Fibroblast of skin of left biceps (primary cell): Measurements from ENCODE around the gene HSPA2.
A peak's percentile ranks its signal among the peaks of the same experiment; 100 is the strongest.
"Not testable (repeated sequence)": the region's sequence is repeated elsewhere in the genome, so short reads cannot be mapped to it uniquely, and the experiment has no call there.

Source experiments
- DNase-seq, 2 experiments: peaks; one replicate each; pipeline ENCODE4 v3.0.0-alpha.2; 2013; ENCODE audit warnings: low read depth in 2 of 2

Gene HSPA2

DNA sequence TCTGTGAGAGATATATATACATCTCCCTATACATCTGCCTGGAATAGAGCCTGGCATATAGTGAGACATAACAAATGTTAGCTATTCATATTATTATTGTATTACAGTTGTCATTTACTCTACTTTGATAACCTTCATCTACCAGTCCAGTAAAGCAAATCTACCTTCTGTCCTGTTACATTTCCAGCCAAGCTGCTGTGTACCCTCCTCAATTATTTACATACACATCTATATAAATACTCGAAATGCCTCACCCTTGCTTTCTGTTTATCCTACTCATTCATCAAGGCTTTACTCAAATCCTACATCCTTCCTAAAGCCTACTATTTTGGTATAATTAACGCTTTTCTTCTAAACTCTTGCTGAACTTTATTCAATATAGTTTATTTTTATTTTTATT, 27.3 kb upstream of the HSPA2 start:
- DNase-seq: no peak

DNA sequence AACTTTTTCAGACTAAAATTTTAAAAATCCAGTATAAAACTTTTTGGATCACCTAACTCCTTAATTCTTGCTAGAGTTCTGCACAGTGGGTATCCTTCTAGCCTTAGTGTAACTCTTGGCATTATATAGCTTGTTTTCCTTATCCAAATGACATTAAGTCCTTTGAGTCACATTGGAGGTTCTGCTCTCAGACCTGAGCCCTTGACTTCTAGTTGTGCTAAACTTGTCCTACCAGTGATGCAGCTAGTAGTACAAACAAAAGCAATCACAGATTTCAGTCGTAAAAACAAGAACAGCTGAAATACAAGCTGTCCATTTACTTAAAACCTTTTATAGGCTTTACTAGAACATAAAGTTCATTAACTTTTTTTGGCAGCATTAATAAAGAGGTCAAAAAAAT, 25.5 kb upstream of the HSPA2 start:
- DNase-seq: no peak

DNA sequence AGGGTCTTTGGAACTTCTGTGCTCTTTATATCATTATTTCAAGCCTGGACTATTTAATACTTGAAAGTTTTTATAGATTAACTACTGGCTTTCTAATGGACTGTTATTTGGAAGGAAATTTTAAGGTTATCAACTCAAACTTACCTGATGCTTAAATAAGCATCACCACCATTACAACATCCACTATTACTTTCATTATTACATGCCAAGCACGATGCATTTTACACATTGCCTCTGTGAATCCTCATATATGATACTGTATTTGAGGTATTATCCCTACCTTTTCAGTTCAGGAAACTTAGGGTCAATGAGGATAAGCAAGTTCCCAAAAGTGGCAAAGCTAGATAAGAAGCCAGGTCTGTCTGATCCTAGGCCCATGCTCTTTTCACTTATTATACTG, 23.6 kb upstream of the HSPA2 start:
- no peak for DNase-seq

DNA sequence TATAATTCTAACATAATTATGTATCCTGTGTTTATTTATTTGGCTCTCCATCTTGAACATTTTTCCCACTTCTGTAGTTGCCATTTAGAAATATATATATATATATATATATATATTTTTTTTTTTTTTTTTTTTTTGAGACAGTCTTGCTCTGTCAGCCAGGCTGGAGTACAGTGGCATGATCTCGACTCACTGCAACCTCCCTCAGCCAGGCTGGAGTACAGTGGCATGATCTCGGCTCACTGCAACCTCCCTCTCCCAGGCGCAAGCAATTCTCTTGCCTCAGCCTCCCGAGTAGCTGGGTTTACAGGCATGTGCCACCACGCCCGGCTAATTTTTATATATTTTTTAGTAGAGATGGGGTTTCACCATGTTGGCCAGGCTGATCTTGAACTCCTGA, 22.9 kb upstream of the HSPA2 start:
- not testable (repeated sequence) for DNase-seq

DNA sequence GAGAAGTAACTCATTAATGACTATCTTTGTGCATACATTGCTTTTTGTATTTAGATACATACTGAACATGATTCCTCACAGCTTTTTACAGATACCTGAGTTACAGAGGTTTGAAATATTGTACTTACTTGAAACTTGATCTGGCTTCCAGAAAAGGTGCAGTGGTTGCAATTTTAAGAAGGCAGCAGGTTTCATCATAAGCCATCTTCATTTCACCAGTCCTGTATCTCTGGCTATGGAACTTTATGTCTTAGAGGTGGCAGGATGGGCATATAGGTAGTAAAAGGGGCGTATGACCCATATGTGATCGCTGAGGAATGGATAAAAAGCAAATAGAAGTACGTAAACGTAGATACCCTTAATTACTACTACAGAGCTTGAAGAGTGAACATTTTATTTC, 22.3 kb upstream of the HSPA2 start:
- no peak for DNase-seq

DNA sequence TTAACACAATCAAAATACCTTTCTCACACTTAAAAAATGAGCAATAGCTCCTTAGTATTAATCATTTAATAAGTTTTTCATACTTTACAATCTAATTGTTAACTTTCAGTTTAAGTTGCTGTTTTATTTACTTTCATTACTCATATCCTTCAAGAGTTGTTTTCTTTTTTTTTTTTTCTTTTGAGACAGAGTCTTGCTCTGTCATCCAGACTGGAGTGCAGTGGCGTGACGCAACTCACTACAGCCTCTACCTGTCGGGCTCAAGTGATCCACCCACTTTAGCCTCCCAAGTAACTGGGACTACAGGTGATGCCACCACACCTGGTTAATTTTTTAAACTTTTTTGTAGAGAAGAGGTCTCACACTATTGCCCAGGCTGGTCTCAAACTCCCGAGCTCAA, 19.8 kb upstream of the HSPA2 start:
- no peak for DNase-seq

DNA sequence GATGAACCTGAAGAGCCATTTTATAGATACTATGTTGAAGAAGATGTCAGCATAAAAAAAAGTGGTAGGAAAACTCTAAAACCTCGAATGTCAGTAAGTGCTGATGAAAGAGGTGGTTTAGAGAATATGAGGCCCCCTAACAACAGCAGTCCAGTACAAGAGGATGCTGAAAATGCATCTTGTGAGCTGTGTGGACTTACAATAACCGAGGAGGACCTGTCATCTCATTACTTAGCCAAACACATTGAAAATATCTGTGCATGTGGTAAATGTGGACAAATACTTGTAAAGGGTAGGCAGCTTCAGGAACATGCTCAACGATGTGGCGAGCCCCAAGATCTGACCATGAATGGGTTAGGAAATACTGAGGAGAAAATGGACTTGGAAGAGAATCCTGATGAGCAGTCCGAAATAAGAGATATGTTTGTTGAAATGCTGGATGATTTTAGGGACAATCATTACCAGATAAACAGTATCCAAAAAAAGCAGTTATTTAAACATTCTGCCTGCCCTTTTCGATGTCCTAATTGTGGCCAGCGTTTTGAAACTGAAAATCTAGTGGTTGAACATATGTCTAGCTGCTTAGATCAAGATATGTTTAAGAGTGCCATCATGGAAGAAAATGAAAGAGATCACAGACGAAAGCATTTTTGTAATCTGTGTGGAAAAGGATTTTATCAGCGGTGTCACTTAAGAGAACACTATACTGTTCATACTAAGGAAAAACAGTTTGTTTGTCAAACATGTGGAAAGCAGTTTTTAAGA, 17.8 kb upstream of the HSPA2 start:
- DNase-seq: no peak

DNA sequence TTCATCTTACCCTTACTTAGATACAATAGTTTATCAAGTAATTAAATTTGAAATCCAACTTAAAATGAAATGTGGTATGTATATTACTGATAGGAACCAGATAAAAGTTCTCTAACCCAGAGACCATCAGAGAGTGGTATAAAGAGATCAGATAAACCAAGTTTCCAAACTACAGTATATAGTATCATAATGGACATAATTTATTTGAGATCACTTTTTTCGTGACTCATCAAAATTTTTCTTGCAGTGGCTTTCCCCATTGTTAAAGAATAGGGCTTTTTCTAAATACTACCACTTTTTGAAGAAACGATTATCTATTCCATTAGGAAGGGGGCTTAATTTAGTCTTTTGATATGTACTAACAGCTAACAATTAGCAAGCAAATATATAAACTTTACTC, 15.2 kb upstream of the HSPA2 start:
- DNase-seq: no peak

DNA sequence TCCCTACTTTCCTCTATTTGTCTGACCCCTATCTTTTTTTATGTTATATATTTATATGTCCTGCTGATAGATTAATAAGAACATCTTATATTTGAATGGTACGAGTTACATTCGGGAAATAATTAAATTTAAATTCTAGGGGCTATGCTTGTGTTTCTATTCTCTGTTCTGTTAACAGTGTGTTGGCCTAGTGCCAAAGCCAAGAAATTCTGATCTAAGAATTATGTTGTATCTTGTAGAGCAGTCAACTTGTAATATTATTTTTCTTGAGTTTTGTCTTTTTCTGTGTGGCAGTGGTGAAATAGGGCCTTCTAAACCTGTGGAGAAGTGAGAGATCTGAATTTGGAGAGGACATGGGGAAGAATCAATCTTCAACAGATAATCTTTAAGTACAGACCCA, 9.0 kb upstream of the HSPA2 start:
- no peak for DNase-seq

DNA sequence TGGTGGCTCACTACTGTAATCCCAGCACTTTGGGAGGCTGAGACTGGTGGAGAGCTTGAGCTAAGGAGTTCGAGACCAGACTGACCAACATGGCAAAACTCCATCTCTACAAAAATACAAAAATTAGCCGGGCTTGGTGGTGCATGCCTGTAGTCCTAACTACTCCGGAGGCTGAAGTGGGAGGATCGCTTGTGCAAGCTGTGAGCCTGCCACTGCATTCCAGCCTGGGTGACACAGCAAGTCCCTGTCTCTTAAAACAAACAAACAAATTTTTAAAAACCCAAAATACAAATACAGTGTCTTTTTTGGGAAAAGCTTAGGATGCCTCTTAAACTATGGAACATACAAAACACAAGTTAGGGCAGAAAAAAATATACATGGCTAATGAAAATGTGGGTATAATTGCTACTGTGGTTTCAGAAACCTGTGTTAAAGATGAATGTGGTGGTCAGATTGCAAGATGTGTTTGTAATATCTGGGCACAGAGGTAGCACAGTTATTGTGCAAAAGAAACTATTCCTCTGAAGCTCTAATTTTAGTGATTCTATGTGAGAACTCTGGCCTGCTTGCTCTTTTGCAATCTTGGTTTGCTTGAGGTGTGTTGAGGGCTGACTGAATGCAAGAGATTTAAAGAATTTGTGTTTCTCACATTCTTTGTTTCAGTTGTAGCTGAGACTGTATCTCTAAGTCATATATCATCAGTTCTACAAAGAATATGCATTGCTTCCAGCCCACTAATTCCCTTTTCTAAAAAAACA, 3.9 kb upstream of the HSPA2 start:
- peak; percentile 43 to 60 for DNase-seq

DNA sequence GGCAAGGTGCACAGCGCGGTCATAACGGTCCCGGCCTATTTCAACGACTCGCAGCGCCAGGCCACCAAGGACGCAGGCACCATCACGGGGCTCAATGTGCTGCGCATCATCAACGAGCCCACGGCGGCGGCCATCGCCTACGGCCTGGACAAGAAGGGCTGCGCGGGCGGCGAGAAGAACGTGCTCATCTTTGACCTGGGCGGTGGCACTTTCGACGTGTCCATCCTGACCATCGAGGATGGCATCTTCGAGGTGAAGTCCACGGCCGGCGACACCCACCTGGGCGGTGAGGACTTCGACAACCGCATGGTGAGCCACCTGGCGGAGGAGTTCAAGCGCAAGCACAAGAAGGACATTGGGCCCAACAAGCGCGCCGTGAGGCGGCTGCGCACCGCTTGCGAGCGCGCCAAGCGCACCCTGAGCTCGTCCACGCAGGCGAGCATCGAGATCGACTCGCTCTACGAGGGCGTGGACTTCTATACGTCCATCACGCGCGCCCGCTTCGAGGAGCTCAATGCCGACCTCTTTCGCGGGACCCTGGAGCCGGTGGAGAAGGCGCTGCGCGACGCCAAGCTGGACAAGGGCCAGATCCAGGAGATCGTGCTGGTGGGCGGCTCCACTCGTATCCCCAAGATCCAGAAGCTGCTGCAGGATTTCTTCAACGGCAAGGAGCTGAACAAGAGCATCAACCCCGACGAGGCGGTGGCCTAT, 875 bp downstream of the HSPA2 start:
- peak in 1 of 2 experiments; percentile 6 for DNase-seq

DNA sequence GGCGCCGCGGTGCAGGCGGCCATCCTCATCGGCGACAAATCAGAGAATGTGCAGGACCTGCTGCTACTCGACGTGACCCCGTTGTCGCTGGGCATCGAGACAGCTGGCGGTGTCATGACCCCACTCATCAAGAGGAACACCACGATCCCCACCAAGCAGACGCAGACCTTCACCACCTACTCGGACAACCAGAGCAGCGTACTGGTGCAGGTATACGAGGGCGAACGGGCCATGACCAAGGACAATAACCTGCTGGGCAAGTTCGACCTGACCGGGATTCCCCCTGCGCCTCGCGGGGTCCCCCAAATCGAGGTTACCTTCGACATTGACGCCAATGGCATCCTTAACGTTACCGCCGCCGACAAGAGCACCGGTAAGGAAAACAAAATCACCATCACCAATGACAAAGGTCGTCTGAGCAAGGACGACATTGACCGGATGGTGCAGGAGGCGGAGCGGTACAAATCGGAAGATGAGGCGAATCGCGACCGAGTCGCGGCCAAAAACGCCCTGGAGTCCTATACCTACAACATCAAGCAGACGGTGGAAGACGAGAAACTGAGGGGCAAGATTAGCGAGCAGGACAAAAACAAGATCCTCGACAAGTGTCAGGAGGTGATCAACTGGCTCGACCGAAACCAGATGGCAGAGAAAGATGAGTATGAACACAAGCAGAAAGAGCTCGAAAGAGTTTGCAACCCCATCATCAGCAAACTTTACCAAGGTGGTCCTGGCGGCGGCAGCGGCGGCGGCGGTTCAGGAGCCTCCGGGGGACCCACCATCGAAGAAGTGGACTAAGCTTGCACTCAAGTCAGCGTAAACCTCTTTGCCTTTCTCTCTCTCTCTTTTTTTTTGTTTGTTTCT, 1.7 kb downstream of the HSPA2 start:
- DNase-seq: no peak

DNA sequence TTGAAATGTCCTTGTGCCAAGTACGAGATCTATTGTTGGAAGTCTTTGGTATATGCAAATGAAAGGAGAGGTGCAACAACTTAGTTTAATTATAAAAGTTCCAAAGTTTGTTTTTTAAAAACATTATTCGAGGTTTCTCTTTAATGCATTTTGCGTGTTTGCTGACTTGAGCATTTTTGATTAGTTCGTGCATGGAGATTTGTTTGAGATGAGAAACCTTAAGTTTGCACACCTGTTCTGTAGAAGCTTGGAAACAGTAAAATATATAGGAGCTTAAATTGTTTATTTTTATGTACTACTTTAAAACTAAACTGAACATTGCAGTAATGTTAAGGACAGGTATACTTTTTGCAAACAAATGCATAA, 2.3 kb downstream of the HSPA2 start:
- DNase-seq: no peak

DNA sequence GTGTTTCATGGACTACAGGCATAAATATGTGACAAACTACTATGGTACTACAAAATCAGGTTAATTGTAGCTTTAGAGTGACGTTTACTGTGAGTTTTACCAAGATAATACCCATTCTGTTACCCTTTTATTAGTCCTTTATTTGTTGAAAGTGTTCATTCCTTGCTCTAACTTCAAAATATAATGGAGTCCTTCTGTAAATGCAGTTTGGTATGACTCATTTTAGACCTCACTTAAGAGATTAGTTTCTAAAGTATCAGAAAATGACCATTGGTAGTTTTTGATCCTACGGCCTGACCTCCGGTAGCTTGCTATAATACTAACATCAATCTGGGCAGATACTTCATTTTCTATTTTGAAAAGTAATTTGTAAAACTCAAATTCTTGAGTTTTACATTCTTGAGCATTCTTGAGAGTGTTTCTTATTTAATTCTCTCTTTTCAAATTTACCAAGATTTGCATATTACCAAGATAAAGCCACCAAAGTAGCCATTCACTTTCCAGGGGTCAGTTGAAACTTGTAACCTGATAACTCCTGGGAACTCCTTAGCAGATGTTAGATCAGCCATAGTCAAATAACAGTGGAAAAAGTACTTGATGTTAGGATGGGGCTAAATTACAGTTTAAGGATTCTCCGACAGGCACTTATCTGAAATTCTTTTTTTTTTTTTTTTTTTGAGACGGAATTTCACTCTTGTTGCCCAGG, 4.2 kb downstream of the HSPA2 start:
- DNase-seq: no peak

DNA sequence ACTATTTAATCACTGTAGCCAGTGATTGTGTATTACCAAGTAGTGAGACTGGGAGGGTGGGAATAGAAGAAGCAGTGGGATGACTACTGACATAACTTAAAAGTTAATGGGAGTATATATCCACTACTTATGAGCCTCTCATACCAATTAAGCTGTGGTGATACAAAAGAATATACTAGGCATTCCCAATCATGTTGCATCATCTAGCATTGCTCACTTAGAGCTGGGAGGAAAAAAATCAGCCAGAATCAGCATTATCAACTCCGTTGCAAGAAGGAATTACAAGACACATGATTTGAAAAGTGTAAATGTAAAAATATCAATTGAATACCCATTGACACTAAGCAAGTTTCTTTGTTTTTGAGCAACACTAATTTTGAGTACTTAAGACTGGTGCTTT, 8.5 kb downstream of the HSPA2 start:
- DNase-seq: no peak

DNA sequence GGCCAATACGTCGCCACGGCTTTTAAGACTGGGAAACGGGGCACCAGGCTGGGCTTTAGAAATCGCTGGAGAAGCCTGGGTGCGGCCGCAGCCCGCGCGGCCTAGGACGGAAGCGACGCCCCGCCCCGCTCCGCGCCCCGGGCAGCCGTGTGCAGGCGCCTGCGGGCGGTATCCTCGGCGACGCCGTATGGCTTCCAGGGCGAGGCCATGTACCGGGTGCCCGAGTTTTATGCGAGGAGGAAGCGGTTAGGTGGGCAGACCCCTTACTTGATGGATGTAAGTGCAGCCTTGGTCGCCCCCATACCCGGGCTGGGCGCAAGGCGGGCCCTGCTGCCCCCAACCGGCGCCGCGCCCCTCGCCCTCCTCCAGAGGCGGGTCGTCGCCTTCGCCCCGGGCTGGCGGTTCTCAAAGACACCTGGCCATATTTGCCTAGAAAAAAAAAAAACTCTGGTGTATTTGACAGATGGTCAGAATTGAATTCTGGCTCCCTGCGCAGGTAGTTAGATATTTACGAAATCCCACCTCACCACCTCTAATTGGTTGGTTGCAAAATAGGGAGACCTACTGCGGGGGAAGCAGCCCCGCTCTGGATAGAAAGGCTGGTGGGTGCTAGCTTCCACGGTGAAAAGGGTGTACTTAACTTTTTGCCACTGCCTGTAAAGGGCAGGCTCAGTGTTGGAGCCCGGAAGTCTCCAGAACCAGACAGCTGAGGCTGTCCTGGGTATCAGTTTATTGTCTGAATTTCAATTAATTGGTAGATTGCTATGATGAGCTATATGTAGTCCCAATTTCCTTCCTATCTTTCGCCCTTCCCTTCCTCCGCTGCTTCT, 9.5 kb downstream of the HSPA2 start, which contains the start of gene PPP1R36:
PPP1R36 (plus strand) TSS at position 171 of the 830 bp plus-strand sequence; CDS start at position 208, 37 bp downstream.
- DNase-seq: no peak

DNA sequence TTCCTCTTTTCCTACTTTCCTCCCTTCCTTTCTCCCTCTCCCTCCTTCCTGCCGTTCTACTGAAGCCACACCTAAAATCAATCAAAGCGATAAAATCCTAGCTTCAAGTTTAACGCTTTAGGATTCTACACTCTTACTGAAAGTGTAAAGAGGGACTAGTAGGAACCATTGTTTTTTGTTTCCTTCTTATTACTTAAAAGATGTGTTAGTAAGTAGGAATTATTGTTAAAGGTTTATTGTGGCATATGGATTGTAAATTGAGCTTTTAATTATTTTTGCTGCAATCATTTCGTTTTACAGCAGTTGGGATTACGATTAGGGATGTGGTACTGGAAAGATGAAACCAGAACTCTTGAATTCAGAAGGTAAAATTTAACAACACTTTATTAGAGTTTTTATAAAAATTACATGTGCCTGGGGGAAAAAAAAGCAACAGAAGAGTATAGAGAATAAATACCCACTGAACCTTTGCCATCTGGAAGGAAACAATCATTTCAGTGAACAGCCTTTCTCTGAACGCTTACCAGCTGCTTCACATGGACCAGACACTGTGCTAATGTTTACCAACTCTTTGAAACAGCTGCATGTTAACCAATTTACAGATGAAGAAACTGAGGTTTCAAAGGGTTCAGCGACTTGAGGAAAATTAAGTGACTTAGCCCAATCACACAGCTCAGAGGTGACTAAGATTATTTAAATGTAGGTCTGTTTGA, 10.2 kb downstream of the HSPA2 start:
- no peak for DNase-seq

DNA sequence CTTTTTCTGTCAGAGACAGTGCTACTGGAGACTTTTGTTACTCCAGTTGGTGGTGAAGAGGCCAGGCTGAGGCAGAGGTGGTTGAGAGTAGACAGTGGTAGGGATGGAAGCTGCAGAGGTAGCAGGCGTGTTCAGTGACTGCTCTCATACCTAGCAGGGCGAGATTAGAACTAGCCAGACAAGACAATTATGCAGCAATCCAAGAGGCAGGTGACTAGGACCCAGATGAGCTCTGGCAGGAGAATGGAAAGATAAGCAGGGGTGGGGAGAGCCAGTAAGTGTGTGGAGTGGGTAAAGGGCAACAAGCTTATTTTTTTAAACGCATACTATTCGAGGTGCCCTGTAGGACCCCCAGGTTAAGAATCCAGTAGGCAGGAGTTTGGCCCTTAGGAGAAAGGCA, 14.0 kb downstream of the HSPA2 start:
- DNase-seq: no peak

DNA sequence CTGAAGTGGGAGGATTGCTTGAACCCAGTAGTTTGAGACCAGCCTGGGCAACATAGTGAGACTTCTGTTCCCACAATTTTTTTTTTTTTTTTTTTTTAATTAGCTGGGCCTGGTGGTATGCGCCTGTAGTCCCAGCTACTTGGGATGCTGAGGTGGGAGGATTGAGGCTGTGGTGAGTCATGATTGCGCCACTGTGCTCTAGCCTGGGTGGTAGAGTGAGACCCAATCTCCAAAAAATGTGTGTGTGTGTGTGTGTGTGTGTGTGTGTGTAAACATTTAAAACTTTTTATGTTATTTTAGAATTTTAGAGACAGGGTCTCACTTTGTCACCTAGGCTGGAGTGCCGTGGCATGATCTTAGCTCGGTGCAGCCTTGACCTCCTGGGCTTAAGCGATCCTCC, 16.0 kb downstream of the HSPA2 start:
- peak; percentile 80 for DNase-seq

DNA sequence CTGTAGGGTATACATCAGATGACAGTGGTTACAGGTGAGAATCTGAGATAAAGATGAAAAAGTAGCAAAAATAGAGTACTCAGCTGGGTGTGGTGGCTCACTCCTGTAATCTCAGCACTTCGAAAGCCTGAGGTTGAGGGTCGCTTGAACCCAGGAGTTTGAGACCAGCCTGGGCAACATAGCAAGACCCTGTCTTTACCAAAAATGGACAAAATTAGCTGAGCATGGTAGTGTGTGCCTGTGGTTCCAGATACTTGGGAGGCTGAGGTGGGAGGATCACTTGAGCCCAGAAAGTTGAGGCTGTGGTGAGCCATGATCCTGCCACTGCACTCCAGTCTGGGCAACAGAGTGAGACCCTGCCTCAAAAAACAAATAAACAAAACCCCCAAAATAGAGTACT, 17.7 kb downstream of the HSPA2 start:
- not testable (repeated sequence) for DNase-seq
